HG03066 (cell line): ENCODE measurements around the gene SMYD3.
"Not testable (repeated sequence)": the region's sequence is repeated elsewhere in the genome, so short reads cannot be mapped to it uniquely, and the experiment has no call there.

ENCODE experiments used
- ATAC-seq: cut with Tn5 transposase; IDR thresholded peaks from one replicate; pipeline ENCODE4 v1.9.1; 2021; ENCODE audit warnings: low read depth; ENCODE audit not compliant: unreplicated experiment

Gene SMYD3

GRCh38 chr1:245942856-245943255, 564.2 kb downstream of the SMYD3 start:
- no peak for ATAC-seq

GRCh38 chr1:245941771-245942170, 565.3 kb downstream of the SMYD3 start:
- ATAC-seq, result not testable (repeated sequence)

GRCh38 chr1:245939756-245940345, 567.2 kb downstream of the SMYD3 start:
- ATAC-seq, result no peak

DNA sequence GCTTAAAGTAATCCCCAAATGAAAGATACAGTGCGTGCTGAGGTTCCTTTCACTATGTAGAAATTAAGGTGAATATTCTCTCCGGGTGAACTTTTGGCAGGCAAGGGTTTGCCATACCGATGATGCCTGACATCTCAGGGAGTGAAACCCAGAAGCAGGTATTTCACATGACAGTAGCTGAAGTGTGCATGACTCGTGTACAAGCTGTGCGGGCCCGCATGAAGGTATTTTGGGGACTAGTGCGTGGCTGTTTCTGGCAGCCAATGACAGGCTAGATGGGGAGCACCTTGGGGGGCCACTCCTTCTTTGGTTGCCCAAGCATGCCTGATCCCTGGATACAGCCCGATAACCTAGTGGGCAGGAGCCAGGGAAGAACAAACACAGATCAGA, 569.0 kb downstream of the SMYD3 start:
- no peak for ATAC-seq

GRCh38 chr1:245937316-245938045, 569.6 kb downstream of the SMYD3 start:
- ATAC-seq, result no peak

DNA sequence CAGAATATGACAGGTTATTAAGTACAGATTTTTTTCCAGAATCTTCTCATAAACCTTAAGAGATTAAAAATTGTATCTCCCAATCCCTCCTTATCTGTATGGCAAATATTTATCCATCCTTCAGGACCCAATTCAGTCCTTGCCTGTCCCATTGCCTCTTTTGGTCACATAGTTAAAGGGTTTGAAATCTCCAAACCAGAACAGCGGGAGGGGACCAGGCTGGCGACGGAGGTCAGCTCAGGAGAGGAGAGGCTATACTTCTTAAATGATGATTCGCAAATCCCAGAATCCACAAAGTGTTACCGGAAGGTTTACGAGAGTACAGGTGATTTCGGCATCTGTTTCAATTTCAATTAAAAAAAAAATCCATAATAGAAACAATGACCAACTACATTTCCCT, 572.7 kb downstream of the SMYD3 start:
- no peak for ATAC-seq

- ATAC-seq, result no peak
These were observed 573.5 kb downstream of the SMYD3 start for GRCh38 chr1:245933431-245934045.

- ATAC-seq, result no peak
These were observed 574.6 kb downstream of the SMYD3 start for GRCh38 chr1:245932302-245932972.

DNA sequence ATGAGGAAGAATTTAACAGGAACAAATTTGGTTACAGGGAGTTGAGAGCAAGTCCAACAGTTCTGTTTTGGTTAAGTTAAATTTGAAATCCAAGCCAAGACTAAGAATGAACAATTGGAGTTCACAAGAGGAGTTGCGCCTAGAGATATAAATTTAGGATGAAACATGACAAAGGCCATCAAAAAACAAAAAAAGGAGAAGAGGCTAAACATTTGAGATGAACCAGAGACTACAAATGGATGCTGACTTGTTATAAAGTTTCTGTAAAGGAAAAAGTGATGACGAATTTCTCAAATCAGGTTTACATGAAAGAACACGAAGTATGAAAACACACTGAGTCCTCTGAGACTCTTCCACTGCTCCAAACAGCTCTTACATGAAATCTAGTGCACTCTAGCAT, 575.6 kb downstream of the SMYD3 start:
- ATAC-seq, result no peak

GRCh38 chr1:245929224-245929623, 577.9 kb downstream of the SMYD3 start:
- no peak for ATAC-seq

DNA sequence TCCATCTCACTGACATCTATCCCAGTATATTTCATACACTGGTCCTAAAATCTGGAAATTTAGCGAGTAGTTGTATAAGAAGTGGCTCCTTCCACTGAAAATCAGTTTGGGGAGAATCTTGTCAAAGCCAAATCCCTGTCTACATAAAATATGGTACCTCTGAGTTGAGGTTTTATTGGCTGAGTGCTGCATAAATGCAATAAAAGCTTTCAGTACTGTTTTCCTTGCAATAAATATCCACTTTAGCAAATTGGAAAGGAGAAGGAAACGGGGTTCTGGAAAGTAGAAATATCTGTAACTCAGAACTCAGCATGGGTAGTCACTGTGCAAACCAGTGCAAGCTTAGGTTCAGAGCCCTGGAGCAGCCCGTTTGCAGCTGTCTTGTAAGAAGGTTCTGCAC, 580.2 kb downstream of the SMYD3 start:
- no peak for ATAC-seq

DNA sequence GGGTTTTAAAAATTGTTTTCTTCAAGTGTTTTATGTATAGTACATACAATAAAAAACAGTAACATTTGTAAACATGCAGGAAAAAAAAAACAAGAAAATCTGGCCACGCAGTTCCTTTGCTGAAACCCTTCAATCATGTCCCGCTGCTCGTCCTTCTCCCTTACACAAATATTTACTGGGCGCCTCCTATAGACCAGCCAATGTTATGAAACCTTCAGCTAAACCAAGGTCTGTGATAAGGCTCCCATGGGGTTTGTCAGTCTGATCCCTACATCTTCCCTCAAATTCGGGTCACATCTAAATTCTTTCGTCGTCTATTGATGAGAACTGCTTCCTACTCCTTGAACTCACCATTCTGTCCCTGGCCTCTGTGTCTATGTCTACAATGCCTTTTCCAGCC, 583.9 kb downstream of the SMYD3 start:
- ATAC-seq, result no peak

DNA sequence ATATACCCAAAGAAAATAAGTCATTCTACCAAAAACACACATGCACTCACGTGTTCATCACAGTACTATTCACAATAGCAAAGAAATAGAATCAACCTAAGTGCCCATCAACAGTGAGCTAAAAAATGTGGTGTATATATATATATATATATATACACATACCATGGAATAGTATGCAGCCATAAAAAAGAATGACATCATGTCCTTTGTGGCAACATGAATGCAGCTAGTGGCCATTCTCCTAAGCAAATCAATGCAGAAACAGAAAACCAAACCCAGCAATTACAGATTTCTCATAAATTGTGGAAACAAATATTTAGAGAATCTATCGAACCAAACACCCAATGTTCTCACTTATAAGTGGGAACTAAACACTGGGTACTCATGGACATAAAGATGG, 585.7 kb downstream of the SMYD3 start:
- ATAC-seq, result no peak

- ATAC-seq, result no peak
These were observed 589.7 kb downstream of the SMYD3 start for GRCh38 chr1:245917403-245917802.

DNA sequence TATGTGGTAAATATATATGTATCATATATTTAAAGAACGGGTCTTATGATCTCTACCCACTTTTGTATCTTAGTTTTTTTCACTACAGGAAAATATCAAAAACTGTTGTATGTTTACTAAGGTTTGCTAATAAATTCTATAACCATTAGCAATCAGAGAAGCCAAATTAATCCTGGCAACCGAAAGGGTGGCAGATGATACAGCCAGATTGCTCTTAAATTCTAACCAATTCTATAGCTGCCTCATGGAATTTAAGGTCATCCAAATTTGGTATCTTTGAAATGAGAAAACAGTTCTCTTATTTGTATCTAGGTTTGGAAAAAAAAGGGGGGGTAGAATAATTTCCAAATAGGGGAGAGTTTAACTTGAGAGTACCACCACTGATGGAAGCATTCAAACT, 591.2 kb downstream of the SMYD3 start:
- no peak for ATAC-seq

- no peak for ATAC-seq
These were observed 591.7 kb downstream of the SMYD3 start for GRCh38 chr1:245915406-245915805.

- no peak for ATAC-seq
These were observed 598.5 kb downstream of the SMYD3 start for GRCh38 chr1:245908543-245908942.

DNA sequence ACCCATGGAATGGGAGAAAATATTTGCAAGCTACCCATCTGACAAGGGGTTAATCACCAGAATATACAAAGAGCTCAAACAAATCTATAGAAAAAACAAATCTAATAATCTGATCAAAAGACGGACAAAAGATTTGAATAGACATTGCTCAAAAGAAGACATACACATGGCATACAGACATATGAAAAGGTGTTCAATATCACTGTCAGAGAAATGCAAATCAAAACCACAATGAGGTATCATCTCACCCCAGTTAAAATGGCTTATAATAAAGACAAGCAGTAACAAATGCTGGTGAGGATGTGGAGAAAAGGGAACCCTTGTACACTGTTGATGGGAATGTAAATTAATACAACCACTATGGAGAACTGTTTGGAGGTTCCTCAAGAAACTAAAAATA, 600.9 kb downstream of the SMYD3 start:
- ATAC-seq, result no peak

GRCh38 chr1:245903851-245904250, 603.2 kb downstream of the SMYD3 start:
- no peak for ATAC-seq

DNA sequence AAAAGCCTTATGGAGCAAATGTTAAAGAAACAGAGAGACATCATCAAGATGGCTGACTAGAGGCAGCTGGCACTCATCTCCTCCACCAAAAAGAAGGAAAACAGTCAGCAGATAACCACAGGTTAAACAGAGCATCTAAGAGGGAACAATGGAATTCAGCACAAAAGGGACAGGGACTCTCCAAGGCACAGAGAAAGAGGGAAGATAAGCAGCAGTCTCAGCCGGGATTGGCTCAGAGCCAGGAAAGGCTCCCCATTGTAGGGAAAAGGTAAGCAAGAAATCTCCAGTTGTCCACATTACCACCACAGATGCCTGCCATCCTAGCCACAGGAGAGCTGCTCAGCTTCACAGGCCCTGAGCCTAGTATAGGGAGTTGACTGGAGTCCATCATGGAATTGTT, 605.5 kb downstream of the SMYD3 start:
- no peak for ATAC-seq

DNA sequence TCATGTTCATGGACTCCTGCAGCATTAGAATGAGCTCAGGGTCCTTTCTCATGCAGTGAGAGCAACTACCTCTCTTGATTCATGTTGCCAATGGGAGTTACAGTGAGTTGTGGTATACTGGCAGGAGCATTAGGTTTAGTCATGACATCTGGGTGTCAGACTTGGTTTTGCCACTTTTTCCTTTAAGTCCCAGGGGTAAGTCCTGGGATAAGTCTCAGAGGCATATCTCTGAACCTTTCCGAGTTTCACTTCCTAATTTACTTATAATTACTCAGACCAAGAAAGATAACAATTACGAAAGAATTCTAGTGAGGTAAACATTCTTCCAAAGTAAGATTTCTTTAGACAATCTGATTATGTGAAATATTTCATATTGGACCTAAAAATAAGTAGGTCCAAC, 606.0 kb downstream of the SMYD3 start:
- no peak for ATAC-seq

GRCh38 chr1:245898581-245898980, 608.5 kb downstream of the SMYD3 start:
- ATAC-seq, result no peak
